Activated CD4-positive, alpha-beta T cell treated with anti-CD3 and anti-CD28 coated beads, Interleukin-2, amount 50 U/mL, for 1 hour (primary cell): ENCODE measurements around the gene CNOT3.
A peak's percentile ranks its signal among the peaks of the same experiment; 100 is the strongest.

Experiments
- DNase-seq: peaks from one replicate; pipeline ENCODE4 v3.0.0-alpha.2; 2020

Gene CNOT3

DNA sequence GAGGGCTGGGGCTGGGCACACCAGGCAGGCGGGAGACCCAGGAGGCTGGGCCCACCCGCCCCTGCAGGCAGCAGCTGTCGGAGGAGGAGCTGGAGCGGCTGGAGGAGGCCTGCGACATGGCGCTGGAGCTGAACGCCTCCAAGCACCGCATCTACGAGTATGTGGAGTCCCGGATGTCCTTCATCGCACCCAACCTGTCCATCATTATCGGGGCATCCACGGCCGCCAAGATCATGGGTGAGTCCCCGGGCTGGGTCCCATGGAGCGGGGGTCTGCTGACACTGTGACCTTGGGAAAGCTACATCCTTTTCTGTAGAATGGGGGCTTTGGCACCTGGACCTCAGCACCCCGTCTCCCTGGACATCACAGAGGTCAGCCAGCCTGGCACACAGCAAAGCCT is 13.9 kb upstream of the CNOT3 start:
- DNase-seq = no peak

DNA sequence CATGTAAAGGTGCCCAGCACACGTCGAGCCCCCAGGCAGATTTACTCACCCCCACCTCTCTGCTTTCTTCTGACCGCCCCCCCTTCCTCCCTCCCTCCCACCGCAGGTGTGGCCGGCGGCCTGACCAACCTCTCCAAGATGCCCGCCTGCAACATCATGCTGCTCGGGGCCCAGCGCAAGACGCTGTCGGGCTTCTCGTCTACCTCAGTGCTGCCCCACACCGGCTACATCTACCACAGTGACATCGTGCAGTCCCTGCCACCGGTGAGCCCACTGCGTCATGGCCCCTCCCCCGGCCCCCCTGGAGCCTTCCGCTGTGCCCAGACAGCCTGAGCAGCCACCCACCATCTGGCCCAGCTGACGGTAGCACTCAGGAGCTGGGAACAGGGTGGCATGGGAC is 13.2 kb upstream of the CNOT3 start:
- no peak for DNase-seq

DNA sequence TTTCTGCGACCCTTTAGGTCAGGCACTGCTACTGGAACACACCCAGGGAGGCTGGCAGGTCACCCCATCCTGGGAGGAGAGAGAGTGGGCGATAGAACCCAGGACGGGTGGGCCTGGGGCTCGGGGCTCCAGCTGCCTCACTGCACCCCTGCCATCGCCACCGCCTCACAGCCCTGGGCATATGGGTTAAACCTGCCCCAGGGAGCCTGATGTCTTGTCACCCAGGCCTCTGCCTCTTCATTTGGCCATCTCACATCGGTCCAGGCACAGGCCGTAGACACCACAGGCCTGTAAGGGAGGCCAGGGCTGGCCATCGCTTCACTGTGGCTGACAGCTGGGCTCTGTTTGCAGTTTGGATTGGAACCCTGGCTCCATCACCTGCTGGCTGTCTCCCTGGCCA is 11.8 kb upstream of the CNOT3 start:
- DNase-seq = no peak

DNA sequence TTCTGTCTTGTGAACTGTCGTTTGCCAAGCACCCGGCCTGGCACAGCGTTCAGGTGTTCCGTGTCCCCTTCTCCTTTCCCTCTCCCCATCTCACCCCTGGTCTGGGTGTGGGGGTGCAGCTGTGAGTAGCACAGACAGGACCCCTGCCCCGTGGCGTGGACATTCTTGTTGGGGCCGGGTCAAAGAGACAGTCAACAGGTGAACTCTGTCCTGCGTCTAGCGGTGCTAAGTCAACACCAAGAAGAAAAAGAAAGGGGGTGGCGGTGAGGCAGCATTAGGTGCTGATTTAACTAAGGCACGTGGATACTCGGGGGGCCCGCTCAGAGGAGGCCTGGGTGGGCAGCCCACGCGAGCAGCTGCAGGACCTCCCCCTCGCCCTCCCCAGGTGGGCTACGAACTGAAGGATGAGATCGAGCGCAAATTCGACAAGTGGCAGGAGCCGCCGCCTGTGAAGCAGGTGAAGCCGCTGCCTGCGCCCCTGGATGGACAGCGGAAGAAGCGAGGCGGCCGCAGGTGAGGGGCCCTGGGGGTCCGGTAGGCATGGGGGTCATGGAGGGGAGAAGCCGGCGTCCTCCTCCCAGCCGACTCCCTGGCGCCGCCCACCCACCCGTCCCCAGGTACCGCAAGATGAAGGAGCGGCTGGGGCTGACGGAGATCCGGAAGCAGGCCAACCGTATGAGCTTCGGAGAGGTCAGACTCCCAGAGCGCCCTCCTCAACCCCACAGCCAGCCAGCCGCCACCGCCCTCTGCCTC is 9.7 kb upstream of the CNOT3 start:
- no peak for DNase-seq

DNA sequence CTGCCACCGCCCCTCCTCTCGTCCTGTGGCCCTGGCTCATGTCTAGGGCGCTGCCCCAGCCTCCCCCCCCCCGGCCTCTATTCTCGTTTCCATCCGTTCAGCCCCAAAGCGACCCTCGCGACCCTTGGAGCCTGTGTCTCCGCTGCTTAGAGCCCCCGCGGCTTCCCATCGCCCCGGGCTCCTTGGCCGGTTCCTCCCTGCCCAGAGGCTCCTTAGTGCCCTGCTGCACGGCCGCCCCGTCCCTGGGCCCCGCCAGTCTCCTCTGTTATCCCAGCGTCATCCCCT is 9.2 kb upstream of the CNOT3 start:
- no peak for DNase-seq

DNA sequence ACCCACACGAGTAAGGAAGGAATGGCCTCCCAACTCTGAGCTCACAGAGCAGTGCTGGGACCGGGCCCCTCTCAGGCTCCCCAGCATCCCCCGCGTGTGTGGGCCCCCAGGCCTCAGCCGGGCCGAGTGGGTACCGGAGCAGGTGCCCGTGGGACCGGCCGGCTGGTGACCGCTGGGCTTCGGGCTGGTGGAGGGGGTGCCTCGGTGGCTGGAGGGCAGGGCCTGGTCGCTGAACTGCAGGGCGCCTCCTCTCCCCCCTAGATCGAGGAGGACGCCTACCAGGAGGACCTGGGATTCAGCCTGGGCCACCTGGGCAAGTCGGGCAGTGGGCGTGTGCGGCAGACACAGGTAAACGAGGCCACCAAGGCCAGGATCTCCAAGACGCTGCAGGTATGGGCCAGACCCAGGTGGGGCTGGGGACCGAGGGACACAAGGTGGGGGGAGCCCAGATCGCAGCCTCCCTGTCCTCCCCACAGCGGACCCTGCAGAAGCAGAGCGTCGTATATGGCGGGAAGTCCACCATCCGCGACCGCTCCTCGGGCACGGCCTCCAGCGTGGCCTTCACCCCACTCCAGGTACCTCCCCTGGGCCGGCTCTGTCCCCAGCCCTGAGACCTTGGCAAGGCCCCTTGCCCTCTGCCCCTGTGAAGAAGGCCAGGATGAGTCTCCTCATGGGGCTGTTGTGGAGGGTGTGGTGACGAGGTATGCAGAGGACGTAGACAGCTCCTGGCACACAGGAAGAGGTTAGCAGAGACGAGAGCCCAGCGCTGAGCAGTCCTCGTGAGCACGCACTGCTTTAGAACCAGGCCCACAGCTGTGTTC is 8.6 kb upstream of the CNOT3 start:
- no peak for DNase-seq

DNA sequence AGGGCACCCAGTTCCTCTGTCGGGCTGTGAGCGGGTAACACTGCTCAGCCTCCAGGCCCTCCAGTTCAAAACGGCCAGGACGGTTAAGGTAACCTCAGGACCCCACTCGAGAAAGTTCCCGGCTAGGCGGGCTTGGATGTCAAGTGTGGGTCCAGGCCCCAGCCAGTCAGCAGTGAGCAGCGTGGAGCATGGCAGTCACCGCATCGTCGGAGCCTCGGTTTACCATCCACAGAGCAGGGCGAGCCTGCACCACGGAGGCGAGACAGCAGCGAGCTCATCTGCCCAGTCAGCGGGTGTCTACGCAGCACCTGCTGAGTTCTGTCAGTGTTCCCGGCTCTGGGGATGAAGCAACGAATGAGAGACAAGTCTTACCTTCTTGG is 8.0 kb upstream of the CNOT3 start:
- DNase-seq = no peak

DNA sequence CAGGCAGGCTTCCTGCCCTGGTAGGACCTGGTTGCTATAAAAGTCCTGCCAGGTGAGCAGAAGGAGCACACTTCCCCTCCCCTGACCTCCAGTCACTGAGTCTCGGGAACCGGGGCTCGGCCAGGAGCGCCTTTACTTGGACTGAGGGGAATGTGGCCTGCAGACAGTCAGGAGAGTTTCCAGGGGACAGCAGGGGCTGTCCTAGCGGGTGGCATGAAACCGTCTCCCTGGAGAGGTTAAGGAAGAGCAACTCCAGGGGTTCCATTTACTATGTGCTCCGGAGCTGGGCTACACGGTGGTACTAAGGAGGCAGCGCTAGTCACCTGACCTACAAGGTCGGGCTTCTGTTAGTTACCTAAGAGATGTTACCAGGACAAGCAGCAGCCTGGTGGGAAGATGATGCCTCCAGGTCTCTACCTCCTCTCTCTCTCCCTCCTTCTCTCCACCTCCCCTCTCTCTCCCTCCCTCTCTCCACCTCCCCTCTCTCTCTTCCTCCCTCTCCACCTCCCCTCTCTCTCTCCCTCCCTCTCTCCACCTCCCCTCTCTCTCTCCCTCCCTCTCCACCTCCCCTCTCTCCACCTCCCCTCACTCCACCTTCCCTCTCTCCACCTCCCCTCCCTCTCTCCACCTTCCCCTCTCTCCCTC is 4.1 kb upstream of the CNOT3 start:
- DNase-seq = no peak

DNA sequence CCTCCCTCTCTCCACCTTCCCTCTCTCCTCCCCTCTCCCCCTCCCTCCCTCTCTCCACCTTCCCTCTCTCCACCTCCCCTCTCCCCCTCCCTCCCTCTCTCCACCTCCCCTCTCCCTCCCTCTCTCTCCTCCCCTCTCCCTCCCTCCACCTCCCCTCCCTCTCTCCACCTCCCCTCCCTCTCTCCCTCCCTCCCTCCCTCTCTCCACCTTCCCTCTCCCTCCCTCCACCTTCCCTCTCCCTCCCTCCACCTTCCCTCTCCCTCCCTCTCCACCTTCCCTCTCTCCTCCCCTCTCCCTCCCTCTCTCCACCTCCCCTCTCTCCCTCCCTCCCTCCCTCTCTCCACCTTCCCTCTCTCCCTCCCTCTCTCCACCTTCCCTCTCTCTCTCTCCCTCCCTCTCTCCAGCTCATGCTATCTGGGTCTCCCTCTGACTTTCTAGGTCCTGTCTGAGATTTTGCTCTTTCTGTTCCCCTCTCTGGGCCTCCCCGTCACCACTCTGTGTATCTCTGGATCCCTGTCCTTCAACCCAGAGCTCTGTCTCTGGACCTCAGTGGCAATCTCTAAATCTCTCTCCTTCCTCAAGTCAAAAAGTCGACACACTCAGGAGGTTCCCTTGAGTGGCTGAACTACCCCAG is 3.5 kb upstream of the CNOT3 start:
- DNase-seq = no peak

DNA sequence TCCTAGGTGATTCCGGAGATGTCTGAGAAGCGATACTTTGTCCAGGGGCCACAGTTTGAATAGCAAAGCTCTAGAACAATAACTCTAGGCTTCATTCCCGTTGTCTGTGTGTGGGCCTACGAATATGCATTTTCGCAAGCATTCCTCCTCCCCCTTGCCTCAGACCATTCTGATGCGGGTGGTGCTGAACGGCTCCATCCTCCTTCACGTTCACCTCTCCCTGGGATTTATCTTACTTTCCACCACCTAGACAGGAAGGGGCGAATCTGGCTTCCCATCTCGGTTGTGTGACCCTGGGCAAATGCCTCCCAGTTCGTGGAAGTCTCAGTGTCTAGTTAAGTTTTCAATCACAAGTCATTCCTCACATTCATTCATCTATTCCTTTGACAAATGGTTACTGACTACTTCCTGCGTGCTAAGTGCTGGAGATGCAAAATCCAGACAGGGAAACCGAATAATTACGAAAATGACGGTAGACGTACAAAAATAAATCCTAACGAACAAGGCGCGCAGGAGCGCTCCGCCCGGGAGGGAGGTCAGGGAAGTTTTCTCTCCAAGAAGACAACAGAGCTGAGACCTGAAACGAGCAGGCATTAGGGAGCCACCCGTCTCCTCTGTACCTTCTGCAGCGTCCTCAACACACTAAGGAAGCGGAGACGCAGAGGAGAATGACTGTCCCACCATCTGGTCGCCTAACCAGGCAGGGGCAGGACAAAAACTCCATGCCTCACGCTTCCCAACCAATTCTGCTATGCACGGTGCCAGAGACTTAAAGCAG is 1.3 kb upstream of the CNOT3 start:
- no peak for DNase-seq

DNA sequence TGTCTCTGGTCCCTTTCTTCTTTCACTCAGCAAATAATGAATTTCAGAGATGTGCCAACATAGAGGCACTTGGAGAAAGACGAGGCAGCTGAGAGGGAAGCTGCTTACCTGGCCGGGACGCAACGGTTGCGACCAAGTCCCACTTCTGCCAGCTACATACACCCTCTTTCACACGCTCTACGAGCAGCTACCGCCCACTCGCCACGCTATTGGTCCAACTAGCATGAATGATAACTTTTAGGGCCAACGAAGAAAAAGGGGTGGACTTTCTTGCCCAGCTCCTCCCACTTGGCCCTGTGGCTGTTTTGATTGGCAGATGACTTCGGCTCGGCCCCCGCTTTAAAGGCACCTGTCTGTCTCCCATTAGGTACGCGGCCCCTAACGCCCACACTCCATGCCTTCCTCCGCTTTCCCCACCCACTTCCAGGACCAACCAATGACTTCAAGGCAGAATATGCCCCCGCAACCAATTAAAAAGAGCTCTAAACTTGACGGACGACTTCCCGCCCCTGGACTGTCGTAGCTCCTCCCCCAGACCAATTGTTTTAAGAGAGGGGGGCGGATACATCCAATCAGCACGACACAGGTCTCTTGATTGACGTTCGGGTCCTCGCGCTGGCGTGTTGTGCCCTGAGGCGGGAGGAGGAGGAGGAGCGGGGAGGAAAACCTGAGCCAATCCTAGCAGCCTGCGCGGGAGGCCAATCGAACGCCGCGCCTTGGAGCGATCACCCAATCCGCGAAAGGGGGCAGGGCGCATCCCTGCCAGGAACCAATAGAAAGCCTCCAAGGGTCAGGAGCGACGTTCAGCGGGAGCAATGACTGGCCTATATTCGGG is 481 bp upstream of the CNOT3 start:
- peak; percentile 98 for DNase-seq

DNA sequence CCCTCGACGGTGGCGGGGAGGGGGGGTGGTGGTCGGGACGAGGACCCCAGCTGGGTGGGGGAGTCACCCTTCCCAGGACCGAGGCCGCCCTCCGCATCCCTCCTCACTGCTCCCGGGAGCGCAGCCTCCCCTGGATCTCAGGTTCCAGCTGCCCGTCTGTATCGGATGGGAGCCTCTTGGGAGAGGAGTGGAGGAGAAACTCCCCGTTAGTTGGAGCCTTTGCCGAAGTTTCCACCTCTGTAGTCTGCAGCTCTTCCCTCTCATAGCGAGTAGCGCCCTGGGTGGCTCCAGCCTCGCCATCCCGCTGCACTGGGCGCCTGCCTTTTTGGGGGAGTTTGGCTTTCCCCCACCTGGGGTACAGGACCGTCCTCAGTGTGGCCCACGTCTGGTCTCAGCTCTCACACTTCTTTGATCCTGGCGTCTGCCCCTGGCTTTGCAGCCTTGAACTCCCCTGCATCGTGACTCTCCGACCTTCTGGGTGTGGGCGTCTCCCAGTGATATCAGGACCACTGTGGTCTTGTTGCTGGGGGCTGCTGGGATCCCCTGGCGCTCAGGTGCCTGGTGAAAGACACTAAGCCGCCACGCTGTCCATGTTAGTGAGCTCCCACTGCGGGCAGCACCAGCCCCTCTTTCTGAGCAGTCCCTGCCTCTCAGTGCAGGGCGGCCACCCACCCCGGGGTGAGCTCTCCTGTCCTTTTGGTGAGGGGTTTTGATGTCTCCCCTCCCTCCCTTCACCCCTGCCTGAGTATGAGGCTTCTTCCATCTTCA is 1.1 kb downstream of the CNOT3 start:
- DNase-seq = no peak

DNA sequence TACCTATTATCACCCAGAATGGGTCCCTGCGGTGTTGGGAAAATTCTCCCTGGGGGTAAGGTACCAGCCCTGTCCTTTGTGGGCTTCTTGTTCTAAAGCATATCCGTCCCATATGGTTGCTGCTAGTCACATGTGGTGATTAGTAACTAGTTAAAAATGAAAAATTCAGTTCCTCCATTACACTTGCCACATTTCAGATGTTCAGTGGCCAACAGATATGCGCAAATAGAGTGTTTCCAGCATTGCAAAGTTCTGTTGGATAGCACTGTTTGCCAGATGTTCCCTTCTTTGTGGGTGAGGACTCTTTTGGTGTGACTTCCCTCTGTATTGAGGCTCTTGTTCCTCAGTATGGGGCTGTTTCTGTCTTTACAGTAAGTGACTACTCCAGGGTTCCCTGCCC is 3.8 kb downstream of the CNOT3 start:
- DNase-seq = no peak

DNA sequence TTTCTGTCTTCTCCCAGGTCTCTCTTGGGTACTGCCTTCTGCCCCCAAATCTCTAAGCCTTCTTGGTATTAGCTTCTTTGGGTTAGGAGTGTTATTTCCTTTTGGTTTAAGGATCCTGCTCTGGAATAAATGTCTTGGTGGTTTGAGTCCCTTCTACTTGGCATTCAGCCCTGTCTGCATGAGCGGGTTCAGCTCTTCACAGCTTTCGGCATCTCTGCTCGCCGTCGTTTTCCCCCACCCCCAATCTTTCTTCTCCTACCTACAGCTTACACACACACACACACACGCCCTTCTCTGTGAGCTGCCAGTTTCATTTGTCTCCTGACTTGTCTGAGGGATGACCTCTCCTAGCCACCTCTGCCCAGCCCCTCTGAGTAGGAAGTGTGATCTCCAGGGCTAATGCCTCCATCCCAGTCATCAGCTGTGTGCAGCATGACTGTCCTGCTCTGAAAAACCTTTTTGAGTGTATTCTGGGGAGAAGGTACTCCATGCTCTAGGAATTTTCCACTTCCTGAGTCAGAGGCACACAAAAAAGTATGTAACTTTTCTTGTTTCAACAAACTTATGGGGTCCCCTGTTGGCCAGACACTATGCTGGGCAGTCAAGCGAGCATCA is 4.7 kb downstream of the CNOT3 start:
- DNase-seq = no peak

DNA sequence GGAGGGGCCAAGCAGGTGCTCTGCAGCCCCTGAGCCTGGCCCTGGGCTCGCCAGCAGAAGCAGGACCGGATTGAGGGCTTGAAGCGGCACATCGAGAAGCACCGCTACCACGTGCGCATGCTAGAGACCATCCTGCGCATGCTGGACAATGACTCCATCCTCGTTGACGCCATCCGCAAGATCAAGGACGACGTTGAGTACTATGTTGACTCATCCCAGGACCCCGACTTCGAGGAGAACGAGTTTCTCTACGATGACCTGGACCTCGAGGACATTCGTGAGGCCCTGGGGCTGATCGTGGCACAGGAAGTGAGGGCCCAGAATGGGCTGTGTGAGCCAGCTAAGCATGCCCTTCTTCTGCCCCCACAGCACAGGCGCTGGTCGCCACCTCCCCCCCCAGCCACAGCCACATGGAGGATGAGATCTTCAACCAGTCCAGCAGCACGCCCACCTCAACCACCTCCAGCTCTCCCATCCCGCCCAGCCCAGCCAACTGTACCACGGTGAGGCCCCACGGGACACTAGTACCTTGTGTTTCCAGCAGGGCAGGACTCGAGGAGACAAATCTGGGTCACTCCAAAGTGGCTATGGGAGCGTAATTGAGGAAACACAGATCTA is 8.1 kb downstream of the CNOT3 start:
- DNase-seq = no peak

DNA sequence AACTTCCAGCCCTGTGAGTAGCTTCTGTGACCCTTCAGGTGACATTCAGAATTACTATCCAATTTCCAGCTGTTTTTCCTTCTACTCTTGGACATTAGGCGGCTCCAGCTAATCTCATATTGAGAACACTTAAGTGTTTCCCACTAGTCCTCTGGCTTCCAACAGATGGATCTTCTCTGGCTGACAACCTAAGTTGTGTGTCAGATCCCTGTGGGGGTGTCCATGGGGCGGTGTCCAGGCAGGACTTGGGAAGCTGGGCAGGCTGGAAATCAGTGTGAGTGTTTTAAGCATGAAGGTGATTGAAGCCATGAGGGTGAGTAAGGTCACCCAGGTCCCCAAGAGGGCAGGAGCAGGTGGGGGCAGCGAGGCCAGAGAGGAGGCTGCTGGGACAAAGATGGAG is 10.1 kb downstream of the CNOT3 start:
- DNase-seq = no peak

DNA sequence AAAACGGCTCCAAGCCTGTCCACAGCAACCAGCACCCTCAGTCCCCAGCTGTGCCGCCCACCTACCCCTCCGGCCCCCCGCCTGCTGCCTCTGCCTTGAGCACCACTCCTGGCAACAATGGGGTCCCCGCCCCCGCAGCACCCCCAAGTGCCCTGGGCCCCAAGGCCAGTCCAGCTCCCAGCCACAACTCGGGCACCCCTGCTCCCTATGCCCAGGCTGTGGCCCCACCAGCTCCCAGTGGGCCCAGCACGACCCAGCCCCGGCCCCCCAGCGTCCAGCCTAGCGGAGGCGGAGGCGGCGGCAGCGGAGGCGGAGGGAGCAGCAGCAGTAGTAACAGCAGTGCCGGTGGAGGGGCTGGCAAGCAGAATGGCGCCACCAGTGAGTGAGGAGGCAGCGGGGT is 10.6 kb downstream of the CNOT3 start:
- DNase-seq = no peak

DNA sequence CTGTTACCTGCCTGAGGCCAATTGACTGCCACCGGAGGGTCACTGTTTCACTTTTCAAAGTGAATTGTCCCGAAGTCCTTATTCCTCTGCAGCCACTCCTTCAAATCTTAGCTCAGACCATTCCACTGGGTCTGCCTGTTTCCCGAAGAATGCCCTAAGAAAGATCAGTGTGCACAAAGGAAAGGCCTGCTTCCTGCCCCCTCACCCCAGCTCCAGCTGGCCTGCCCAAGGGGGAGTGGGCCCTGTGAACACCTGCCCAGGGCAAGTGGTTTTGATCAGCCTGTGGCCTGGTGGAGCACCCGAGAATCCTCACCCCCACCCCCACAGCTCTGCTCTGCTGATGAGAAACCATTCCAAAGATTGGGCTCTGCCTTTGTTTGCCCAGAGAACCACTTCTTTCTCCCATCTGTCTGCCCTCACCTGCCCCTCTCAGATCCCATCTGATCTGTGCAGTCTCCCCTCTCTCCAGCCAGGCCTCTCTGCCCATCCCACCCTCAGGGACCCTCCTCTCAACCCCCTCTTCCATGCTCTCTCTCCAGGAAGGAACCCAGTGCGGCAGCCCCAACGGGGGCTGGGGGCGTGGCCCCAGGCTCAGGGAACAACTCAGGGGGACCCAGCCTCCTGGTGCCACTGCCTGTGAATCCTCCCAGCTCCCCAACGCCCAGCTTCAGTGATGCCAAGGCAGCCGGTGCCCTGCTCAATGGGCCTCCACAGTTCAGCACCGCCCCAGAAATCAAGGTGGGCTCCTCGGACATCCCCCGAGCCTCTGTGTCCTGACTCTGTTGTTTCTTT is 11.7 kb downstream of the CNOT3 start:
- DNase-seq = no peak

DNA sequence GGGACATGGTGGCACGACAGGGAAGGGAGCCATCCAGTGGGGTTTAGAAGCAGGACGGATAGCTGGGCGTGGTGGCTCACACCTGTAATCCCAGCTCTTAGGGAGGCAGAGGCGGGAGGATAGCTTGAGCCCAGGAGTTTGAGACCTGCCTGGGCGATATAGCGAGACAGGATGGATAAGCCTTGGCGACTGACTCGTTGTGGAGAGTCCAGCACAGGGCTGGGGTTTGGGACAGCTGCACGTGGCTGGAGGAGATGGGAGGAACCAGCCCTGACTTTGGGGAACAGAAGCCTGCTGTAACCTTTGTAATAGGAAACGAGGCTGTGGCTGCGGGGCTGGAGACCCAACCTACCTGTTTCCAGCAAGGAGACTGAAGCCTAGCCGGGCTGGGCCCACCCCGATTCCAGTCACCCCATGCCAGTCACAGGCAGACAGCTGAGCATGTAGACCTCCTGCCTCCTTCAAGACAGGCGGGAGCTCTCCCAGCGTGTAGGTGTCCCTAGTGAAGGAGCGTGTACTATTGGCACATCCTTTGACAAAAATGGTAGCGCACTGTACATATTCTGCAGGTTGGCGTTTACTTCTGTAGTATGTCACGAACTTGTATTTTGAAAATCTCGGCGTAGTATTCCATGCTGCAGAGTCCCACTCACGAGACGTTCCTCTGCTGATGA is 13.9 kb downstream of the CNOT3 start:
- DNase-seq = no peak
